Loucy (cell line): ENCODE data around the gene NKAIN2.

Experiments
- CTCF ChIP-seq: fragments of 200-600 bp; sonication (generic); conservative IDR thresholded peaks from 2 replicates; pipeline ENCODE4 v1.5.1; 2014; ENCODE audit warnings: mild to moderate bottlenecking, antibody characterized with exemption, low read length
- EZH2phosphoT487 ChIP-seq: fragments of 200-600 bp; IDR thresholded peaks from 2 replicates; pipeline ENCODE4 v1.6.1; 2018; ENCODE audit warnings: antibody characterized with exemption, mild to moderate bottlenecking, moderate library complexity, borderline replicate concordance

DNA sequence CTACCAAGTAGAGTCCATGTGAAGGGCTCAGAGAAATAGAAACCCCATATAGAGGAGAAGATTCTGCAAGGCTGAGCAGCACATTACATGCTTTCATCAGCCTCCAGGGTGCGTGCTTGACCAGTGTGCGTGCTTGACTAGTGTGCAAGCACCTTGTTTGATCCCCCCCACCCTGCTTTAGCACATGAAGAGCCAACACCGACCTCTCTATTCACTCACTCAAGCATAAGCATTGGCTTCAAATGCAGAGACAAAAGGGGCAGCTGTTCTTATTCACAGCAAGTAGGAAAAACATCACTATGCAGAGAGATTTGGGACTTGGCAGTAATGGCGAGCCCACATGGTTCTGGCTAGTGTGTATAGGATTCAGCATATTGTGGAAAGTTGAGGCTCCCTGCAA, 879.8 kb downstream of the NKAIN2 start:
- TF ChIP-seq CTCF (no peak), EZH2phosphoT487 (no peak)
